HepG2 (cell line): Measurements from ENCODE around the gene TRIM67. TPM values are rescaled to one million over a fixed set of nuclear protein-coding genes. Genes with fewer than 3 reads are reported as not detected.
A peak's percentile ranks its signal among the peaks of the same experiment; 100 is the strongest.

Experiments
- CBFB ChIP-seq: sonication (generic); formaldehyde crosslinking; IDR thresholded peaks from 2 replicates; pipeline ENCODE4 v1.4.0; 2020; ENCODE audit warnings: missing genetic modification reagents
- GLI4 ChIP-seq: sonication (generic); formaldehyde crosslinking; IDR thresholded peaks from 2 replicates; pipeline ENCODE4 v1.5.1; 2020; ENCODE audit warnings: missing genetic modification reagents, mild to moderate bottlenecking, moderate library complexity, borderline replicate concordance
- GPN1 ChIP-seq: sonication (generic); formaldehyde crosslinking; IDR thresholded peaks from 2 replicates; pipeline ENCODE4 v1.5.1; 2020; ENCODE audit warnings: missing genetic modification reagents, borderline replicate concordance
- HDAC1 ChIP-seq: sonication (generic); formaldehyde crosslinking; IDR thresholded peaks from 2 replicates; pipeline ENCODE4 v1.5.1; 2020; ENCODE audit warnings: mild to moderate bottlenecking, missing genetic modification reagents
- MAFG ChIP-seq: sonication (generic); formaldehyde crosslinking; IDR thresholded peaks from 2 replicates; pipeline ENCODE4 v1.5.1; 2020; ENCODE audit warnings: mild to moderate bottlenecking, missing genetic modification reagents
- MED1 ChIP-seq: sonication (generic); formaldehyde crosslinking; IDR thresholded peaks from 2 replicates; pipeline ENCODE4 v1.4.0; 2020; ENCODE audit warnings: missing genetic modification reagents
- MED13 ChIP-seq: sonication (generic); formaldehyde crosslinking; IDR thresholded peaks from 2 replicates; pipeline ENCODE4 v1.5.0; 2020; ENCODE audit warnings: missing genetic modification reagents
- MTF2 ChIP-seq: sonication (generic); formaldehyde crosslinking; IDR thresholded peaks from 2 replicates; pipeline ENCODE4 v1.5.0; 2020; ENCODE audit warnings: missing genetic modification reagents, borderline replicate concordance
- NCOA2 ChIP-seq: sonication (generic); formaldehyde crosslinking; IDR thresholded peaks from 2 replicates; pipeline ENCODE4 v1.8.0; 2022; ENCODE audit warnings: inconsistent platforms
- SRSF1 ChIP-seq: fragments of 200-400 bp; formaldehyde crosslinking; optimal IDR thresholded peaks from 2 replicates; pipeline ENCODE3; 2017; ENCODE audit warnings: mild to moderate bottlenecking, low read depth, low read length, moderate library complexity
- TCF7L2 ChIP-seq: IDR thresholded peaks from 2 replicates; pipeline ENCODE4 v1.6.1; 2011; ENCODE audit warnings: mild to moderate bottlenecking, low read depth, low read length, moderate library complexity
- TEAD3 ChIP-seq: optimal IDR thresholded peaks from 2 replicates; pipeline ENCODE3; 2016; ENCODE audit warnings: borderline replicate concordance
- ZFP1 ChIP-seq: IDR thresholded peaks from 2 replicates; pipeline ENCODE4 v1.6.1; 2016
- ZNF124 ChIP-seq: sonication (generic); formaldehyde crosslinking; IDR thresholded peaks from 2 replicates; pipeline ENCODE4 v1.4.0; 2020; ENCODE audit warnings: missing genetic modification reagents
- ZNF292 ChIP-seq: sonication (generic); formaldehyde crosslinking; IDR thresholded peaks from 2 replicates; pipeline ENCODE4 v1.8.1; 2022; ENCODE audit warnings: mild to moderate bottlenecking, low read depth, missing genetic modification reagents, borderline replicate concordance
- ZNF839 ChIP-seq: sonication (generic); formaldehyde crosslinking; IDR thresholded peaks from 2 replicates; pipeline ENCODE4 v1.4.0; 2020; ENCODE audit warnings: missing genetic modification reagents, mild to moderate bottlenecking, borderline replicate concordance
- polyA plus RNA-seq, 8 experiments: library from polyadenylated mRNA; depleted of rRNA in 3 of 8; stranded (reverse) in 7 of 8; unstranded in 1 of 8; fragments of >200 nt; fragmentation: Illumina TruSeq in 4 of 8; extraction: Trizol in 4 of 8; gene quantifications; 2 replicates each; pipeline versions ENCODE4 v1.2.1 to v1.2.3, GENCODE V29; 2011 to 2016; ENCODE audit warnings: low read depth in 4 of 8, missing spikeins in 1 of 8, mixed read lengths in 1 of 8; ENCODE audit not compliant: insufficient read depth in 1 of 8
- total RNA-seq, 5 experiments: library from RNA; depleted of rRNA; stranded (reverse); fragments of >200 nt; fragmentation: Illumina TruSeq; extraction: Trizol; gene quantifications; 2 replicates each; pipeline ENCODE4 v1.2.3, GENCODE V29; 2016; ENCODE audit warnings: low read depth in 1 of 5
- TF ChIP-seq, protein P1 (sequence below): sonication (generic); formaldehyde crosslinking; IDR thresholded peaks from 2 replicates; pipeline ENCODE4; 2020; ENCODE audit warnings: missing genetic modification reagents, mild to moderate bottlenecking, borderline replicate concordance
- TF ChIP-seq, protein P2 (sequence below): sonication (generic); formaldehyde crosslinking; IDR thresholded peaks from 2 replicates; pipeline ENCODE4 v1.8.0; 2022; ENCODE audit warnings: mild to moderate bottlenecking, missing genetic modification reagents, moderate library complexity
- TF ChIP-seq, protein P3 (sequence below): IDR thresholded peaks from 2 replicates; pipeline ENCODE4 v1.6.1; 2018; ENCODE audit warnings: missing genetic modification reagents, mild to moderate bottlenecking, missing compliant biosample characterization
- TF ChIP-seq, protein P4 (sequence below): sonication (generic); formaldehyde crosslinking; IDR thresholded peaks from 2 replicates; pipeline ENCODE4 v1.9.0; 2021; ENCODE audit warnings: missing genetic modification reagents, borderline replicate concordance
- TF ChIP-seq, protein P5 (sequence below): sonication (generic); formaldehyde crosslinking; IDR thresholded peaks from 2 replicates; pipeline ENCODE4 v1.4.0; 2020; ENCODE audit warnings: mild to moderate bottlenecking, missing genetic modification reagents

The TRIM67 gene
- total and polyA plus RNA-seq, 2 of the 13 experiments (the other 11 are each of a cell fraction or from before 2014, with no cell fraction given), result not detected

DNA sequence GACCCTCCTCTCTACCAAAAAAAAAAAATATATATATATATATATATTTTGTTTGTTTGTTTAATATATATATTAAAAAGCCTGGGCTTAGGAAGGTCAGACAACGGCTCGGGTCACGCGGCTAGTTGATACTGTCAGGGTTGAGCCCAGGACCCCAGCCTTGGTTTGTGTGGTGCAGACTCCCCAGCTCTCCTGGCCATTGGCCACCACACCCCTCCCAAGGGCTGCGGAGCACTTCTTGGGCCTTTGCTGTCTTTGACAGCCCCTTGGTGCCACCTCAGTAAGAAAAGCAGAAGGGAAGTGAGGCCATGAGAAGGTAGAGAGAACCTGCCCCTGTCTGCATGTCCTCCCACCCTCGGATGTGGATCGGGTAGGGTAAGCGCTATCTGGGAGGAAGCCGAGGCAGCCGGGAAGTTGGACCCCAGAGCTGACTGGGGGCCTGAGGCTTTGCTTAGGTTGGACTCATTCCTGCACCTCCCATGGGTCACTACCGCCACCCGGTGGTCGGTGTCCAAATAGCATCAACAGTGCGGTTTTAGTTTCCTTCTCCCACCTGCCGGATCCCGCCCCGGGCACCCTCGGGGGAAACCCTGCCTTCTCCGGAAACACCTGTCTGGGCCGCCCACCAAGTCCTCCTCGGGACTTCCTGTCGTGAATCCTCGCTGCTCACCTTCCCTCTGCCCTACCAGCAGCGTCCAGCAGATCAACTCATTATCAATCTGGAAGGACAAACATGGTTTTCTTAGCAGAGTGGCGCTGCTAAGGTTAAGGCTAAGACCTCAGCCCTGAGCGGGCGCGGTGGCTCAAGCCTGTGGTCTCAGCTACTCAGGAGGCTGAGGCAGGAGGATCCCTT, 49.4 kb downstream of the TRIM67 start (continued):
- TF ChIP-seq, protein P1, sequence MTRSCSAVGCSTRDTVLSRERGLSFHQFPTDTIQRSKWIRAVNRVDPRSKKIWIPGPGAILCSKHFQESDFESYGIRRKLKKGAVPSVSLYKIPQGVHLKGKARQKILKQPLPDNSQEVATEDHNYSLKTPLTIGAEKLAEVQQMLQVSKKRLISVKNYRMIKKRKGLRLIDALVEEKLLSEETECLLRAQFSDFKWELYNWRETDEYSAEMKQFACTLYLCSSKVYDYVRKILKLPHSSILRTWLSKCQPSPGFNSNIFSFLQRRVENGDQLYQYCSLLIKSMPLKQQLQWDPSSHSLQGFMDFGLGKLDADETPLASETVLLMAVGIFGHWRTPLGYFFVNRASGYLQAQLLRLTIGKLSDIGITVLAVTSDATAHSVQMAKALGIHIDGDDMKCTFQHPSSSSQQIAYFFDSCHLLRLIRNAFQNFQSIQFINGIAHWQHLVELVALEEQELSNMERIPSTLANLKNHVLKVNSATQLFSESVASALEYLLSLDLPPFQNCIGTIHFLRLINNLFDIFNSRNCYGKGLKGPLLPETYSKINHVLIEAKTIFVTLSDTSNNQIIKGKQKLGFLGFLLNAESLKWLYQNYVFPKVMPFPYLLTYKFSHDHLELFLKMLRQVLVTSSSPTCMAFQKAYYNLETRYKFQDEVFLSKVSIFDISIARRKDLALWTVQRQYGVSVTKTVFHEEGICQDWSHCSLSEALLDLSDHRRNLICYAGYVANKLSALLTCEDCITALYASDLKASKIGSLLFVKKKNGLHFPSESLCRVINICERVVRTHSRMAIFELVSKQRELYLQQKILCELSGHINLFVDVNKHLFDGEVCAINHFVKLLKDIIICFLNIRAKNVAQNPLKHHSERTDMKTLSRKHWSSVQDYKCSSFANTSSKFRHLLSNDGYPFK, result peak; percentile 56; the same call in 1 of the 2 replicates
- TF ChIP-seq, protein P2, sequence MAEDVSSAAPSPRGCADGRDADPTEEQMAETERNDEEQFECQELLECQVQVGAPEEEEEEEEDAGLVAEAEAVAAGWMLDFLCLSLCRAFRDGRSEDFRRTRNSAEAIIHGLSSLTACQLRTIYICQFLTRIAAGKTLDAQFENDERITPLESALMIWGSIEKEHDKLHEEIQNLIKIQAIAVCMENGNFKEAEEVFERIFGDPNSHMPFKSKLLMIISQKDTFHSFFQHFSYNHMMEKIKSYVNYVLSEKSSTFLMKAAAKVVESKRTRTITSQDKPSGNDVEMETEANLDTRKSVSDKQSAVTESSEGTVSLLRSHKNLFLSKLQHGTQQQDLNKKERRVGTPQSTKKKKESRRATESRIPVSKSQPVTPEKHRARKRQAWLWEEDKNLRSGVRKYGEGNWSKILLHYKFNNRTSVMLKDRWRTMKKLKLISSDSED (CRISPR knock-in tag), result no peak
- TF ChIP-seq ZNF839 (CRISPR knock-in tag), result no peak
- no peak for TF ChIP-seq MAFG
- TF ChIP-seq GLI4, result no peak
- TF ChIP-seq TEAD3 (CRISPR knock-in tag), result peak; percentile 84
- 0 out of 2 replicates have a peak, but pooled peaks have one; percentile 34 for TF ChIP-seq ZFP1 (CRISPR knock-in tag)
- TF ChIP-seq ZNF292, result no peak
- TF ChIP-seq SRSF1, result no peak
- TF ChIP-seq MTF2, result 0 out of 2 replicates have a peak, but pooled peaks have one; percentile 47
- peak; percentile 50; the same call in 1 of the 2 replicates for TF ChIP-seq NCOA2 (CRISPR knock-in tag)
- TF ChIP-seq, protein P3, sequence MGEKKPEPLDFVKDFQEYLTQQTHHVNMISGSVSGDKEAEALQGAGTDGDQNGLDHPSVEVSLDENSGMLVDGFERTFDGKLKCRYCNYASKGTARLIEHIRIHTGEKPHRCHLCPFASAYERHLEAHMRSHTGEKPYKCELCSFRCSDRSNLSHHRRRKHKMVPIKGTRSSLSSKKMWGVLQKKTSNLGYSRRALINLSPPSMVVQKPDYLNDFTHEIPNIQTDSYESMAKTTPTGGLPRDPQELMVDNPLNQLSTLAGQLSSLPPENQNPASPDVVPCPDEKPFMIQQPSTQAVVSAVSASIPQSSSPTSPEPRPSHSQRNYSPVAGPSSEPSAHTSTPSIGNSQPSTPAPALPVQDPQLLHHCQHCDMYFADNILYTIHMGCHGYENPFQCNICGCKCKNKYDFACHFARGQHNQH (CRISPR knock-in tag), result peak; percentile 63; the same call in 1 of the 2 replicates
- no peak for TF ChIP-seq GPN1
- TF ChIP-seq MED1 (CRISPR knock-in tag), result no peak
- peak; percentile 68; the same call in 1 of the 2 replicates for TF ChIP-seq CBFB
- 0 out of 2 replicates have a peak, but pooled peaks have one; percentile 20 for TF ChIP-seq HDAC1
- TF ChIP-seq TCF7L2, result no peak
- TF ChIP-seq ZNF124 (CRISPR knock-in tag), result peak; percentile 86; the same call in 1 of the 2 replicates
- TF ChIP-seq, protein P4, sequence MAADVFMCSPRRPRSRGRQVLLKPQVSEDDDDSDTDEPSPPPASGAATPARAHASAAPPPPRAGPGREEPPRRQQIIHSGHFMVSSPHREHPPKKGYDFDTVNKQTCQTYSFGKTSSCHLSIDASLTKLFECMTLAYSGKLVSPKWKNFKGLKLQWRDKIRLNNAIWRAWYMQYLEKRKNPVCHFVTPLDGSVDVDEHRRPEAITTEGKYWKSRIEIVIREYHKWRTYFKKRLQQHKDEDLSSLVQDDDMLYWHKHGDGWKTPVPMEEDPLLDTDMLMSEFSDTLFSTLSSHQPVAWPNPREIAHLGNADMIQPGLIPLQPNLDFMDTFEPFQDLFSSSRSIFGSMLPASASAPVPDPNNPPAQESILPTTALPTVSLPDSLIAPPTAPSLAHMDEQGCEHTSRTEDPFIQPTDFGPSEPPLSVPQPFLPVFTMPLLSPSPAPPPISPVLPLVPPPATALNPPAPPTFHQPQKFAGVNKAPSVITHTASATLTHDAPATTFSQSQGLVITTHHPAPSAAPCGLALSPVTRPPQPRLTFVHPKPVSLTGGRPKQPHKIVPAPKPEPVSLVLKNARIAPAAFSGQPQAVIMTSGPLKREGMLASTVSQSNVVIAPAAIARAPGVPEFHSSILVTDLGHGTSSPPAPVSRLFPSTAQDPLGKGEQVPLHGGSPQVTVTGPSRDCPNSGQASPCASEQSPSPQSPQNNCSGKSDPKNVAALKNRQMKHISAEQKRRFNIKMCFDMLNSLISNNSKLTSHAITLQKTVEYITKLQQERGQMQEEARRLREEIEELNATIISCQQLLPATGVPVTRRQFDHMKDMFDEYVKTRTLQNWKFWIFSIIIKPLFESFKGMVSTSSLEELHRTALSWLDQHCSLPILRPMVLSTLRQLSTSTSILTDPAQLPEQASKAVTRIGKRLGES, result no peak
- TF ChIP-seq MED13 (CRISPR knock-in tag), result no peak
- TF ChIP-seq, protein P5, sequence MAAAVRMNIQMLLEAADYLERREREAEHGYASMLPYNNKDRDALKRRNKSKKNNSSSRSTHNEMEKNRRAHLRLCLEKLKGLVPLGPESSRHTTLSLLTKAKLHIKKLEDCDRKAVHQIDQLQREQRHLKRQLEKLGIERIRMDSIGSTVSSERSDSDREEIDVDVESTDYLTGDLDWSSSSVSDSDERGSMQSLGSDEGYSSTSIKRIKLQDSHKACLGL (CRISPR knock-in tag), result 0 out of 2 replicates have a peak, but pooled peaks have one; percentile 36
